Measurements from ENCODE around the gene HMX2.

HMX2 gene

DNA sequence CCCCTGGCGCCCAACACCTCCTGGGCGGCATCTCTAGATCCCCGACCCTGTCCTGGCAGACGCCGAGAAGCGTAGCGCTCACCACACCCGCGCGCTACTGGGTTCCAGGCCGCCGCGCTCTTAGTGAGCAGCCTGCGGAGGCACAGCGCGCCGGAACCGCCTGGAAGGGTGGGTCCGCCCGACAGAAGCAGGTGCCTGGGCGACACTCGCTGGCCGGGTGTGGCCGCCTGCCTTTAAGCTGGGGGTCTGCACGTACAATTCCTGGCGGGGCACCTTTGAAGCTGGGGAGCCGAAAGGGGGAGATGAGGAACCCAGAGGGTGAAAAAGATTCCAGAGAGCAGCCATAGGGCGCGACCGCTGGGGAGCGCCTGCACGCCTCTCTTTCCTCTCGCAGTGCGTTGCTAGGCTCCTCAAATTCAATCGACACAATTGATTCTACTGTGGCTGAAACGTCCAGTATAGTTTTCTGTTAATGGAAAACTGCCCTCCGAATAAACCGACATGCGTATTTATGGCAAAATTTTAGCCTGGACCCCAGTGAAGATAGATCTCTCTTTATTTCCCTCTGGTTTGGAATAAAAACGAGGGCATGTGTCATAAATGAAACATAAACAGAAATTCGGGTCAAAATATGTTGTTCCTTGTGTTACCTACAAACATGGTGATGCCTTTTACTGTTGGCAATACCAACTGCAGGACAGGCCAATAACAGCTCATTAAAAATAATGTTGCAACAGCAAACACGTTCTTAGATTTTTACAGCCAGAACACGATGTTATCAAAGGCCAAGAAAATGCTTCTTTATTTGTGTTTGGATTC lies 7.6 kb upstream of the HMX2 start:
- Histone ChIP-seq H3K36me3 (ENCODE audit: insufficient read depth, low read length) (no peaks in the 10 kb centered on the region), H3K9me3 (ENCODE audit: low read length) (no peaks in the 10 kb centered on the region), H3K4me3 (ENCODE audit: low read depth in 1 of 2, low read length in 2 of 2) (no peak overlapping the region), H3K27ac (ENCODE audit: low read depth, low read length) (no peak overlapping the region), H3K27me3 (ENCODE audit: control insufficient read depth in 1 of 2, insufficient read depth in 2 of 2, low read length in 2 of 2) (peaks cover 87 to 98% of the 10 kb centered on the region in 2 donors), H3K9ac (ENCODE audit: low read length) (no peak overlapping the region), H3K4me1 (ENCODE audit: insufficient read depth, low read length) (peaks cover 7% of the 10 kb centered on the region)

DNA sequence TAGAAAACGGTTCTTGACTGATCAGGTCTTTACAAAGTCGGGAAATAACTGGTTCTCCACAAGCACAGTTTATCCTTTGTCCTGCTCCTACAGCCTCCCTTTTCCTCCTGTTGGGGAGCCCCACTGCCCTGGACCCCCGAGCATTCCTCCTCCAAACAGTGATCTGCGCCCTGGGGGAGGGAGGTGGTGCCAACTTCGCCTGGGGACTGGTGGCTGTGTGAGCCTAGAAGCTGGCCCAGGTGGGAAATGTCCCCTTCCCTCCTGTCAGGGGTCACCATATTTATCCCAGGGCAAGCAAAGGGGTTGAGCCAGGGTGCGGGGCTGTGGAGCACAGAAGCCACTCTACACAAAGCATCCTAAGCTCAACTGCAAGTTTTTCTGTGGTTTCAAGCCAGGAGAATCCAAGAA lies 6.9 kb upstream of the HMX2 start:
- Histone ChIP-seq H3K4me1 (ENCODE audit: insufficient read depth, low read length) (peaks cover 5% of the 10 kb centered on the region), H3K9me3 (ENCODE audit: low read length) (no peaks in the 10 kb centered on the region), H3K36me3 (ENCODE audit: insufficient read depth, low read length) (no peaks in the 10 kb centered on the region), H3K27ac (ENCODE audit: low read depth, low read length) (no peak overlapping the region), H3K27me3 (ENCODE audit: control insufficient read depth in 1 of 2, insufficient read depth in 2 of 2, low read length in 2 of 2) (peaks cover 90 to 98% of the 10 kb centered on the region in 2 donors), H3K4me3 (ENCODE audit: low read depth in 1 of 2, low read length in 2 of 2) (no peak overlapping the region), H3K9ac (ENCODE audit: low read length) (no peak overlapping the region)

GRCh38 chr10:123141791-123142700 lies 5.9 kb upstream of the HMX2 start:
- Histone ChIP-seq H3K36me3 (ENCODE audit: insufficient read depth, low read length) (no peaks in the 10 kb centered on the region), H3K27ac (ENCODE audit: low read depth, low read length) (no peak overlapping the region), H3K4me1 (ENCODE audit: insufficient read depth, low read length) (no peaks in the 10 kb centered on the region), H3K4me3 (ENCODE audit: low read depth in 1 of 2, low read length in 2 of 2) (no peak overlapping the region), H3K27me3 (ENCODE audit: control insufficient read depth in 1 of 2, insufficient read depth in 2 of 2, low read length in 2 of 2) (peaks cover 94 to 99% of the 10 kb centered on the region in 2 donors), H3K9me3 (ENCODE audit: low read length) (no peaks in the 10 kb centered on the region), H3K9ac (ENCODE audit: low read length) (no peak overlapping the region)

- Histone ChIP-seq H3K27ac (ENCODE audit: low read depth, low read length) (no peak overlapping the region), H3K9me3 (ENCODE audit: low read length) (no peaks in the 10 kb centered on the region), H3K9ac (ENCODE audit: low read length) (no peak overlapping the region), H3K4me3 (ENCODE audit: low read depth in 1 of 2, low read length in 2 of 2) (no peak overlapping the region), H3K27me3 (ENCODE audit: control insufficient read depth in 1 of 2, insufficient read depth in 2 of 2, low read length in 2 of 2) (peaks cover 94 to 99% of the 10 kb centered on the region in 2 donors), H3K36me3 (ENCODE audit: insufficient read depth, low read length) (no peaks in the 10 kb centered on the region), H3K4me1 (ENCODE audit: insufficient read depth, low read length) (no peaks in the 10 kb centered on the region)
Observed at GRCh38 chr10:123142701-123143161, 5.2 kb upstream of the HMX2 start.

GRCh38 chr10:123143162-123143824 lies 4.6 kb upstream of the HMX2 start:
- Histone ChIP-seq H3K27me3 (ENCODE audit: control insufficient read depth in 1 of 2, insufficient read depth in 2 of 2, low read length in 2 of 2) (peaks cover 89 to 99% of the 10 kb centered on the region in 2 donors), H3K36me3 (ENCODE audit: insufficient read depth, low read length) (no peaks in the 10 kb centered on the region), H3K9ac (ENCODE audit: low read length) (no peak overlapping the region), H3K9me3 (ENCODE audit: low read length) (no peaks in the 10 kb centered on the region), H3K27ac (ENCODE audit: low read depth, low read length) (no peak overlapping the region), H3K4me1 (ENCODE audit: insufficient read depth, low read length) (no peaks in the 10 kb centered on the region), H3K4me3 (ENCODE audit: low read depth in 1 of 2, low read length in 2 of 2) (no peak overlapping the region)

- Histone ChIP-seq H3K9ac (ENCODE audit: low read length) (no peak overlapping the region), H3K27me3 (ENCODE audit: control insufficient read depth in 1 of 2, insufficient read depth in 2 of 2, low read length in 2 of 2) (peaks cover 89 to 99% of the 10 kb centered on the region in 2 donors), H3K9me3 (ENCODE audit: low read length) (no peaks in the 10 kb centered on the region), H3K36me3 (ENCODE audit: insufficient read depth, low read length) (no peaks in the 10 kb centered on the region), H3K27ac (ENCODE audit: low read depth, low read length) (no peak overlapping the region), H3K4me1 (ENCODE audit: insufficient read depth, low read length) (no peaks in the 10 kb centered on the region), H3K4me3 (ENCODE audit: low read depth in 1 of 2, low read length in 2 of 2) (no peak overlapping the region)
Observed at GRCh38 chr10:123143825-123144168, 4.1 kb upstream of the HMX2 start.

DNA sequence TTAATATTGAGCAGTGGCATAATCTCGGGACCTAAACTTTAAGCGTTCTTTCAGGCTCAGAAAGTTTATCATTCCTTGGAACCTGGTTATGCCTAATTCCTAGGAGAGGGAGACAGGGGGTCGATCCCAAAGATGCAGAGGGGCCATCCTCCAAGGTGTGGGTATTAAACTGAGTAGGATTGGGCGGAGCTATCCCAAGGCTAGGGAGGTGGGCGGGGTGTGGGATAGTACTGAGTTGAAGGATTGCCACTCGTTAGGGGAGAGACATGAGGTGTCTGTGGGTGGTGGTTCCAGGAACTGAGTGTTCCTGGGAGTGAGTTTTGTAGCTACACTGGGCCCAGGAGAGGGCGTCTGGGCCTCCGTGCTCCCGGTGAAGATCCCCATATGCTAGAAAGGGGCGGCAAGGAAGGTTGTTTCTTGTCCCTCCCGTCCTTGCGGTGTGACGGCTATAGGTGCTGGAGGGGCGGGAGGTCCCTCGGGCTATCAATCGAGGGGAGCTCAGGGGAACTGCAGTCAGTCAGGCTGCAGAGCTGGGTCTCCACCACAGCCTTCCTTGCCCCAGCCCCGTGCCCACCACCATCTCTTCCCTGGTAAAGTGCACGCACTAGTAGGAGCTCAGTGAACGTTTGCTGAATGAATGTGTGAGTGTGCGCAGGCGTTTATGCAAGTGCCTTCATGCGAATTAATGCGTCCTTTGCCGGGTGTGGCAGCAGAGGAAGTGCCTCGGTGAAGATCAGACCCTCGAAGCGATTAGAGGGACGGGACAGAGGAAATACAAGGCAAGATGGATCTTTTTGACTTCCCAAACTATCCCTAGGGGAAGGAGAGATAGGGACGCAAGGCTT lies 3.0 kb upstream of the HMX2 start:
- no peaks in the 10 kb centered on the region for H3K9me3 ChIP-seq (ENCODE audit: low read length)
- H3K4me3 ChIP-seq (ENCODE audit: low read depth in 1 of 2, low read length in 2 of 2) = no peak overlapping the region
- peaks cover 3% of the 10 kb centered on the region for H3K4me1 ChIP-seq (ENCODE audit: insufficient read depth, low read length)
- peaks cover 88 to 99% of the 10 kb centered on the region in 2 donors for H3K27me3 ChIP-seq (ENCODE audit: control insufficient read depth in 1 of 2, insufficient read depth in 2 of 2, low read length in 2 of 2)
- no peaks in the 10 kb centered on the region for H3K36me3 ChIP-seq (ENCODE audit: insufficient read depth, low read length)
- H3K9ac ChIP-seq (ENCODE audit: low read length) = no peak overlapping the region
- H3K27ac ChIP-seq (ENCODE audit: low read depth, low read length) = no peak overlapping the region

DNA sequence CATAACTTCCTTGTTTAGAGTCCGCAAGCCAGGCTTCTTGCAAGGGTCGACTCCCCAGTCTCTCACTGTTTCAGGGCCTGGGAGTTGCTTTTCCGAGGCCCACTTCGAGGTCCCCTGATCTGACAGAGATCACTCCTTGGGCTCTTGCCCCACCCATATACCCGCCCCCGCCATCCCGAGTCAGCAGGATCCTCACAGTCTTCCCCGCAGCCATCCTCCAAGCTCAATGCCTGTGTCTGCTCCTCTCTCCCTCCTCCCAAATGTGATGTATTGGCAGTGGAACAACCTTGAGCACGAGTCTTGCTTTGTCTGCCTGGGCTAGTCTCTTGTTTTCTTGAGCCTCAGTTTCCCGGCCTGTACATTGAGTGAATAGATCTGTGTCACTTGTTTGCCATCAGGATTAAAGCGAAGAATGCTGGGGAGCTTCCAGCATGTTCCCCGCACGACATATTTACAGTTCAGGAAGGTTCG lies 2.4 kb upstream of the HMX2 start:
- Histone ChIP-seq H3K4me1 (ENCODE audit: insufficient read depth, low read length) (peaks cover 8% of the 10 kb centered on the region), H3K27me3 (ENCODE audit: control insufficient read depth in 1 of 2, insufficient read depth in 2 of 2, low read length in 2 of 2) (peaks cover 88 to 99% of the 10 kb centered on the region in 2 donors), H3K4me3 (ENCODE audit: low read depth in 1 of 2, low read length in 2 of 2) (no peak overlapping the region), H3K27ac (ENCODE audit: low read depth, low read length) (no peak overlapping the region), H3K36me3 (ENCODE audit: insufficient read depth, low read length) (no peaks in the 10 kb centered on the region), H3K9ac (ENCODE audit: low read length) (no peak overlapping the region), H3K9me3 (ENCODE audit: low read length) (no peaks in the 10 kb centered on the region)

- Histone ChIP-seq H3K27me3 (ENCODE audit: control insufficient read depth in 1 of 2, insufficient read depth in 2 of 2, low read length in 2 of 2) (peaks cover 88 to 99% of the 10 kb centered on the region in 2 donors), H3K27ac (ENCODE audit: low read depth, low read length) (no peak overlapping the region), H3K36me3 (ENCODE audit: insufficient read depth, low read length) (no peaks in the 10 kb centered on the region), H3K4me1 (ENCODE audit: insufficient read depth, low read length) (peaks cover 8% of the 10 kb centered on the region), H3K4me3 (ENCODE audit: low read depth in 1 of 2, low read length in 2 of 2) (no peak overlapping the region), H3K9ac (ENCODE audit: low read length) (no peak overlapping the region), H3K9me3 (ENCODE audit: low read length) (no peaks in the 10 kb centered on the region)
Observed at GRCh38 chr10:123146013-123146893, 1.7 kb upstream of the HMX2 start.

All from muscle layer of colon (tissue), 2 donors.